Activated T-cell treated with anti-CD3 and anti-CD28 coated beads, Interleukin-2, amount 50 U/mL, for 4 hours (primary cell): ENCODE measurements around the gene IDNK. TPM values are rescaled to one million over a fixed set of nuclear protein-coding genes. Genes with fewer than 3 reads are reported as not detected.

Source experiments
- ATAC-seq, 2 donors: fragments of 200-7000 bp; cut with Tn5 transposase; one replicate each; pipeline ENCODE4 v1.10.0; 2021
- DNase-seq: peaks from one replicate; pipeline ENCODE4 v3.0.0-alpha.2; 2020
- H3K27me3 Mint-ChIP-seq: one replicate; pipeline ENCODE4 v1.8.0; 2021; ENCODE audit warnings: low read depth, mixed read lengths
- H3K36me3 Mint-ChIP-seq: one replicate; pipeline ENCODE4 v1.8.0; 2022; ENCODE audit warnings: mixed read lengths; ENCODE audit not compliant: insufficient read depth
- H3K4me1 Mint-ChIP-seq: one replicate; pipeline ENCODE4 v1.8.0; 2021; ENCODE audit warnings: low read depth, mixed read lengths
- H3K4me3 Mint-ChIP-seq: one replicate; pipeline ENCODE4 v1.8.0; 2021; ENCODE audit warnings: mild to moderate bottlenecking, moderate library complexity, mixed read lengths
- H3K9me3 Mint-ChIP-seq: one replicate; pipeline ENCODE4 v1.8.0; 2021; ENCODE audit warnings: mixed read lengths
- total RNA-seq, 3 donors: library from RNA; stranded (reverse); gene quantifications; one replicate each; pipeline ENCODE4 v1.2.1, GENCODE V29; 2021

IDNK gene
- total RNA-seq, 3 donors from 2014 or later = 1.9 to 3.3 (median 3.1) TPM

DNA sequence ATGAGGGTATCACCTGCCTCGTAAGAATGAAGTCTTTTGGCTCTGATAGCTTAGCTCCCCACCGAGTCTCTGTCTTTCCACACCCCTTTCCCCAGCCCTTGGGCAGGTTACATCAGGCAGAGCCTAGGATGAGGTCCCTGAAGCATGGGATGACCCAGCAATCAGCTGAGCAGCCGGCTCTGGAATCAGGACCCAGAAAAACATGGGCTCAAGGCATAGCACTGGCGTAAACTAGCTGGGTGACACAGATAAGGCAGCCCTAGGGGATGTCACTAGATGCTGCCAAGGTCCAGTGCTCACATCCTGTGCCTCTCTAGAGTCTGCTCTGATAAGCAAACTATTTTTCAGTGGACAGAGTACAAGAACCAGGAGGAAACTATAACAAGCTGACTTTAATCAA, 26.6 kb downstream of the IDNK start:
- H3K36me3 Mint-ChIP-seq = peaks cover 29% of the 10 kb centered on the region
- H3K9me3 Mint-ChIP-seq = peaks cover 4% of the 10 kb centered on the region
- H3K27me3 Mint-ChIP-seq = no peaks in the 10 kb centered on the region
- no peak overlapping the region for H3K4me3 Mint-ChIP-seq
- H3K4me1 Mint-ChIP-seq = no peaks in the 10 kb centered on the region
- ATAC-seq = no peak
- DNase-seq = no peak

DNA sequence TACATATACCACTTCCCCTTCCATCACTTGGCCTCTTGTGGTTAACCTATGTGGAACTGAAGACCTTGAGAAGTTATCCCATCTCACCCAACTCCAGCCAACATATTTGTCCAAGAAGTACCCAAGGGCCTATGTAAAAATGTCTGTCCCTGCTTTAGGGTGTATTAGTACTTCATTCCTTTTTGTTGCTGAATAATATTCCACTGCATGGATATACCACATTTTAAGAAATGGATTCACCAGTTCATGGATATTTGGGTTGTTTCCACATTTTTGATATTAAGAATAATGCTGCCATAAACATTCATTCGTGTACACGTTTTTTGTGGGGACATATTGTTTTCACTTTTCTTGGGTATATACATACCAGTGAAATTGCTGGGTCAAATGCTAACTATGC, 28.6 kb downstream of the IDNK start:
- ATAC-seq = no peak
- Mint-ChIP-seq H3K4me3 (no peak overlapping the region), H3K36me3 (peaks cover 41% of the 10 kb centered on the region), H3K9me3 (peaks cover 4% of the 10 kb centered on the region), H3K4me1 (no peaks in the 10 kb centered on the region), H3K27me3 (no peaks in the 10 kb centered on the region)
- DNase-seq = no peak

DNA sequence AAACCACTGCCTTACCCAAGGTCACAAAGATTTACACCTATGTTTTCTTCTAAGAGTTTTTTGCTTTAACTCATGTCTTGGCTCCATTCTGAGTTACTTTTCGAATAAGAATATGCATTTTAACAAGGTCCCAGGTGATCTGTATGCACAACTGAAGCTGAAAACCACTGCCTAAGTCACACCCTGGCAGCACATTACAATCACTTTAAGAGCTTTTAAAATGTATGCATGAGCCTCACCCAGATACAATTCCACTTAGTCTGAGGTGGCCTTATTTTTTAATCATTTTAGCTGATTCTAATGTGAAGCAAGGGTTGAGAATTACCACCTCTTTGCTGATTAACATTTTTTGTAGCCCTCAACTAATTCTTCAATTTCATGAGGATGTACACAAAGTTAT, 29.5 kb downstream of the IDNK start:
- ATAC-seq (no peak), DNase-seq (no peak)
- H3K4me1 Mint-ChIP-seq = no peaks in the 10 kb centered on the region
- H3K27me3 Mint-ChIP-seq = no peaks in the 10 kb centered on the region
- peaks cover 41% of the 10 kb centered on the region for H3K36me3 Mint-ChIP-seq
- H3K4me3 Mint-ChIP-seq = no peak overlapping the region
- peaks cover 4% of the 10 kb centered on the region for H3K9me3 Mint-ChIP-seq

- H3K4me3 Mint-ChIP-seq = no peak overlapping the region
- peaks cover 47% of the 10 kb centered on the region for H3K36me3 Mint-ChIP-seq
- ATAC-seq (no peak), DNase-seq (no peak)
- no peaks in the 10 kb centered on the region for H3K4me1 Mint-ChIP-seq
- H3K27me3 Mint-ChIP-seq = no peaks in the 10 kb centered on the region
- H3K9me3 Mint-ChIP-seq = peaks cover 4% of the 10 kb centered on the region
Measured at GRCh38 chr9:83655433-83655832, 32.5 kb downstream of the IDNK start.

GRCh38 chr9:83656032-83656680, 33.2 kb downstream of the IDNK start:
- Mint-ChIP-seq H3K9me3 (peaks cover 4% of the 10 kb centered on the region), H3K4me1 (no peaks in the 10 kb centered on the region), H3K27me3 (no peaks in the 10 kb centered on the region), H3K36me3 (peaks cover 46% of the 10 kb centered on the region), H3K4me3 (no peak overlapping the region)
- ATAC-seq (no peak), DNase-seq (no peak)

GRCh38 chr9:83656952-83657351, 34.0 kb downstream of the IDNK start:
- Mint-ChIP-seq H3K27me3 (no peaks in the 10 kb centered on the region), H3K4me1 (no peaks in the 10 kb centered on the region), H3K4me3 (no peak overlapping the region), H3K36me3 (peaks cover 42% of the 10 kb centered on the region), H3K9me3 (peaks cover 3% of the 10 kb centered on the region)
- DNase-seq = no peak
- ATAC-seq = no peak

- H3K4me3 Mint-ChIP-seq = no peak overlapping the region
- ATAC-seq (no peak), DNase-seq (no peak)
- H3K27me3 Mint-ChIP-seq = no peaks in the 10 kb centered on the region
- H3K9me3 Mint-ChIP-seq = no peaks in the 10 kb centered on the region
- H3K36me3 Mint-ChIP-seq = peaks cover 18% of the 10 kb centered on the region
- H3K4me1 Mint-ChIP-seq = peaks cover 6% of the 10 kb centered on the region
Measured at GRCh38 chr9:83662933-83663332, 40.0 kb downstream of the IDNK start.

- H3K9me3 Mint-ChIP-seq = no peaks in the 10 kb centered on the region
- DNase-seq = no peak
- peaks cover 15% of the 10 kb centered on the region for H3K36me3 Mint-ChIP-seq
- H3K27me3 Mint-ChIP-seq = no peaks in the 10 kb centered on the region
- H3K4me3 Mint-ChIP-seq = no peak overlapping the region
- no peak for ATAC-seq
- H3K4me1 Mint-ChIP-seq = peaks cover 6% of the 10 kb centered on the region
Measured at GRCh38 chr9:83665580-83666200, 42.7 kb downstream of the IDNK start.

GRCh38 chr9:83669067-83669466, 46.1 kb downstream of the IDNK start:
- DNase-seq = no peak
- Mint-ChIP-seq H3K4me1 (peaks cover 8% of the 10 kb centered on the region), H3K27me3 (no peaks in the 10 kb centered on the region), H3K9me3 (no peaks in the 10 kb centered on the region), H3K4me3 (no peak overlapping the region), H3K36me3 (peaks cover 30% of the 10 kb centered on the region)
- no peak for ATAC-seq

DNA sequence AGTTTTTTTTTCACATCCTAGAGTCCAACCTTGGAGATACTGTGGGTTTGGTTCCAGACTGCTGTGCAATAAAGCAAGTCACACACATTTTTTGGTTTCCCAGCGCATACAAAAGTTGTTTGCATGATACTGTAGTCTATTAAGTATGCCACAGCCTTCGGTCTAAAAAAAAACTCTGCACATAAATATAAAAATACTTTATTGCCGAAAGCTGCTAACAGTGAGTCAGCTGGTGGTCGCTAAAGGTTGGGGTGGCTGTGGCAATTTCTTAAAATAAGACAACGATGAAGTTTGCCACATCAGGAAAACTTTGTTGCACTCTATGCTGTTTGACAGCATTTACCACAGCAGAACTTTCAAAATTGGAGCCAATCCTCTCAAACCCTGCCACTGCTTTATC, 47.4 kb downstream of the IDNK start:
- Mint-ChIP-seq H3K36me3 (peaks cover 29% of the 10 kb centered on the region), H3K4me3 (no peak overlapping the region), H3K4me1 (peaks cover 7% of the 10 kb centered on the region), H3K27me3 (no peaks in the 10 kb centered on the region), H3K9me3 (no peaks in the 10 kb centered on the region)
- ATAC-seq (no peak), DNase-seq (no peak)

DNA sequence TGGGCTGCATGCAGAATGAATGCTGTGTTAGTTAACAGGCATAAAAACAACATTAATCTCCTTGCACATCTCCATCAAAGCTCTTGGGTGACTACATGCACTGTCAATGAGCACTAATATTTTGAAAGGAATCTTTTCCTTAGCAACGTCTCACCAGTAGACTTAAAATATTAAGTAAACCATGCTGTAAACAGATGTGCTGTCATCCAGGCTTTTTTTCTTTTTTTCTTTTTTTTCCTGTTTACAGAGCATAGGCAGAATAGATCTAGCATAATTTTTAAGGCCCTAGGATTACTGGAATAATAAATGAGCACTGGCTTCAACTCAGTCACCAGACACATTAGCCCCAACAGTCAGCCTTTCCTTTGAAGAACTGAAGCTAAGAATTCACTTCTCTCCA, 48.5 kb downstream of the IDNK start:
- Mint-ChIP-seq H3K36me3 (peaks cover 29% of the 10 kb centered on the region), H3K27me3 (no peaks in the 10 kb centered on the region), H3K9me3 (no peaks in the 10 kb centered on the region), H3K4me3 (no peak overlapping the region), H3K4me1 (peaks cover 3% of the 10 kb centered on the region)
- no peak for DNase-seq
- no peak for ATAC-seq

DNA sequence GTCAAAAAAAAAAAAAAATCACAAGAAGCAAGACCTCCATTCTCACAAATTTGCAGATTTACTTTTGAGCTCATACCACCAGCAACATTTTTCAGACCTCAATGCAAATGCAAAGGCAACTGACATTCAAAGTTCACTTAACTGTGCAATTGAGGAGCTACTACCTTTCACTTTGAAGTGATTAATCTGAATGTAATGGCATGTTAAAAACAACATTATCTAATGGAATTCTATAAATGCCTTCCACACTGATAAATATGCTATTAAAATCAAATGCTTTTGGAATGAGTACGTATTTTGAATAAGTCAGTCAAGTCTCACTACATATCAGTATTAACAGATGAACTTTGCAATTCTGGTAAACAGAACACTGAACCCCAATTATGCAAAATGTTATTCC, 52.5 kb downstream of the IDNK start:
- Mint-ChIP-seq H3K4me1 (peaks cover 8% of the 10 kb centered on the region), H3K27me3 (no peaks in the 10 kb centered on the region), H3K4me3 (no peak overlapping the region), H3K9me3 (no peaks in the 10 kb centered on the region), H3K36me3 (peaks cover 42% of the 10 kb centered on the region)
- ATAC-seq (no peak), DNase-seq (no peak)

- DNase-seq (no peak), ATAC-seq (no peak)
- Mint-ChIP-seq H3K9me3 (no peaks in the 10 kb centered on the region), H3K36me3 (peaks cover 42% of the 10 kb centered on the region), H3K4me3 (no peak overlapping the region), H3K4me1 (peaks cover 11% of the 10 kb centered on the region), H3K27me3 (no peaks in the 10 kb centered on the region)
Measured at GRCh38 chr9:83677596-83677995, 54.7 kb downstream of the IDNK start.

- peaks cover 41% of the 10 kb centered on the region for H3K36me3 Mint-ChIP-seq
- no peaks in the 10 kb centered on the region for H3K9me3 Mint-ChIP-seq
- no peak for DNase-seq
- peaks cover 15% of the 10 kb centered on the region for H3K4me1 Mint-ChIP-seq
- H3K4me3 Mint-ChIP-seq = no peak overlapping the region
- ATAC-seq = no peak
- H3K27me3 Mint-ChIP-seq = no peaks in the 10 kb centered on the region
Measured at GRCh38 chr9:83680233-83680632, 57.3 kb downstream of the IDNK start.

DNA sequence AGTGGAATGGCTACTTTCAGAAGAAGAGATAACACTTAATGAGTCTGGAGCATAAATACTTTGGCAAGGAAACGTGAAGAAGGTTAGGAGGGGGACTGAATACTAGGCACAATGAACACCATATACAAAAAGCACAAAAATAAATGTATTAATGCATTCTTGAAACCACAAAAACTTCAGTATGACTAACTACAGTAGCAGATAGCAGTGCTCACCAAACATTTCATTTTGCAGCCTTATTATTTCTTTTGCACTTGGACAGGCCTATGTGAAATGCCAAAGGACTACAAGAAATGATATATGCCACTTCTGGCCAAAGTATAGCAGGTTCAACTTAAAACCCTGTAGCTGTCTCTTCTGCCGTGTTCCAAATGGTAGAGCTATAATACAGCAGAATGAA, 58.5 kb downstream of the IDNK start:
- Mint-ChIP-seq H3K4me1 (peaks cover 20% of the 10 kb centered on the region), H3K36me3 (peaks cover 39% of the 10 kb centered on the region), H3K4me3 (no peak overlapping the region), H3K27me3 (no peaks in the 10 kb centered on the region), H3K9me3 (no peaks in the 10 kb centered on the region)
- DNase-seq = no peak
- no peak for ATAC-seq
